ENCODE results near the gene CADPS2. TPM values are rescaled to one million over a fixed set of nuclear protein-coding genes. Genes with fewer than 3 reads are reported as not detected.

CADPS2 gene
- polyA plus RNA-seq, 3 donors = not detected

- no peak overlapping the region for H2AFZ ChIP-seq (ENCODE audit: insufficient read depth, low read depth, low read length, poor library complexity, severe bottlenecking)
- no peak overlapping the region for H3K4me3 ChIP-seq (replicated peaks in 1 of 3; ENCODE audit: low read depth in 2 of 3, low read length in 3 of 3)
- no peak for DNase-seq
- H4K20me1 ChIP-seq (ENCODE audit: insufficient read depth, low read length) = no peaks in the 10 kb centered on the region
- H3K27ac Mint-ChIP-seq = no peak overlapping the region
- no peaks in the 10 kb centered on the region for H3K4me1 Mint-ChIP-seq
- no peaks in the 10 kb centered on the region for H3K36me3 Mint-ChIP-seq
- no peak overlapping the region for H3K9ac ChIP-seq (ENCODE audit: insufficient read depth, low read length, poor library complexity, severe bottlenecking)
- H3K79me2 ChIP-seq (ENCODE audit: insufficient read depth, low read length) = no peaks in the 10 kb centered on the region
- peaks cover 0 to 1% (median 0%) of the 10 kb centered on the region in 7 donors for H3K9me3 Mint-ChIP-seq
- TF ChIP-seq CTCF (IDR thresholded peaks at IDR 0.05) = no peak
- WGBS (ENCODE audit: insufficient coverage) = 50% methylated on average over 1 of the region's 1 CpG
- H3K36me3 ChIP-seq (replicated peaks in 1 of 2; ENCODE audit: control insufficient read depth in 1 of 2, insufficient read depth in 2 of 2, low read length in 2 of 2) = no peaks in the 10 kb centered on the region
- intact Hi-C loops (cut with micrococcal nuclease) = no loop called here
- no peaks in the 10 kb centered on the region for H3K4me1 ChIP-seq (ENCODE audit: control insufficient read depth in 1 of 2, insufficient read depth in 2 of 2, low read length in 2 of 2)
- no peaks in the 10 kb centered on the region for H3K9me3 ChIP-seq (replicated peaks in 1 of 2; ENCODE audit: control insufficient read depth in 1 of 2, insufficient read depth in 1 of 2, low read length in 2 of 2)
- no peak overlapping the region for H3K4me2 ChIP-seq (replicated peaks; ENCODE audit: extremely low read depth, low read length, poor library complexity, severe bottlenecking)
- H3K27me3 Mint-ChIP-seq (ENCODE audit: low read depth in 3 of 3) = peaks cover 0 to 1% (median 0%) of the 10 kb centered on the region in 3 donors
- H3K27ac ChIP-seq (ENCODE audit: low read depth in 1 of 2, low read length in 2 of 2) = no peak overlapping the region
- no peak overlapping the region for H3K4me3 Mint-ChIP-seq
- H3K27me3 ChIP-seq (ENCODE audit: control insufficient read depth in 2 of 2, insufficient read depth in 2 of 2, low read length in 2 of 2) = no peaks in the 10 kb centered on the region
Measured at GRCh38 chr7:122463631-122464030, 422.6 kb downstream of the CADPS2 start.

GRCh38 chr7:122460936-122461335 lies 425.3 kb downstream of the CADPS2 start:
- no peaks in the 10 kb centered on the region for H3K4me1 Mint-ChIP-seq
- no peak overlapping the region for H3K9ac ChIP-seq (ENCODE audit: insufficient read depth, low read length, poor library complexity, severe bottlenecking)
- H3K27ac Mint-ChIP-seq = no peak overlapping the region
- no peak overlapping the region for H3K4me2 ChIP-seq (replicated peaks; ENCODE audit: extremely low read depth, low read length, poor library complexity, severe bottlenecking)
- H3K9me3 Mint-ChIP-seq = peaks cover 0 to 1% (median 0%) of the 10 kb centered on the region in 7 donors
- H3K4me1 ChIP-seq (ENCODE audit: control insufficient read depth in 1 of 2, insufficient read depth in 2 of 2, low read length in 2 of 2) = no peaks in the 10 kb centered on the region
- H3K36me3 ChIP-seq (replicated peaks in 1 of 2; ENCODE audit: control insufficient read depth in 1 of 2, insufficient read depth in 2 of 2, low read length in 2 of 2) = no peaks in the 10 kb centered on the region
- no peaks in the 10 kb centered on the region for H3K27me3 Mint-ChIP-seq (ENCODE audit: low read depth in 3 of 3)
- H3K4me3 Mint-ChIP-seq = no peak overlapping the region
- no peaks in the 10 kb centered on the region for H4K20me1 ChIP-seq (ENCODE audit: insufficient read depth, low read length)
- no peaks in the 10 kb centered on the region for H3K9me3 ChIP-seq (replicated peaks in 1 of 2; ENCODE audit: control insufficient read depth in 1 of 2, insufficient read depth in 1 of 2, low read length in 2 of 2)
- H2AFZ ChIP-seq (ENCODE audit: insufficient read depth, low read depth, low read length, poor library complexity, severe bottlenecking) = no peak overlapping the region
- no peak overlapping the region for H3K27ac ChIP-seq (ENCODE audit: low read depth in 1 of 2, low read length in 2 of 2)
- H3K79me2 ChIP-seq (ENCODE audit: insufficient read depth, low read length) = no peaks in the 10 kb centered on the region
- TF ChIP-seq CTCF (IDR thresholded peaks at IDR 0.05) = no peak
- intact Hi-C loops (cut with micrococcal nuclease) = no loop called here
- H3K4me3 ChIP-seq (replicated peaks in 1 of 3; ENCODE audit: low read depth in 2 of 3, low read length in 3 of 3) = no peak overlapping the region
- no peak for DNase-seq
- no peaks in the 10 kb centered on the region for H3K36me3 Mint-ChIP-seq
- no CpG with 5 or more reads among the region's 2 CpGs for WGBS (ENCODE audit: insufficient coverage)
- no peaks in the 10 kb centered on the region for H3K27me3 ChIP-seq (ENCODE audit: control insufficient read depth in 2 of 2, insufficient read depth in 2 of 2, low read length in 2 of 2)

Measured in CD14-positive monocyte (primary cell).